ENCODE data around the gene PI4K2B. TPM values are rescaled to one million over a fixed set of nuclear protein-coding genes. Genes with fewer than 3 reads are reported as not detected.

The PI4K2B gene
- polyA plus RNA-seq, 1 donor (not counting 4 experiments of a cell fraction or from before 2014, with no cell fraction given) = 16.7 TPM

DNA sequence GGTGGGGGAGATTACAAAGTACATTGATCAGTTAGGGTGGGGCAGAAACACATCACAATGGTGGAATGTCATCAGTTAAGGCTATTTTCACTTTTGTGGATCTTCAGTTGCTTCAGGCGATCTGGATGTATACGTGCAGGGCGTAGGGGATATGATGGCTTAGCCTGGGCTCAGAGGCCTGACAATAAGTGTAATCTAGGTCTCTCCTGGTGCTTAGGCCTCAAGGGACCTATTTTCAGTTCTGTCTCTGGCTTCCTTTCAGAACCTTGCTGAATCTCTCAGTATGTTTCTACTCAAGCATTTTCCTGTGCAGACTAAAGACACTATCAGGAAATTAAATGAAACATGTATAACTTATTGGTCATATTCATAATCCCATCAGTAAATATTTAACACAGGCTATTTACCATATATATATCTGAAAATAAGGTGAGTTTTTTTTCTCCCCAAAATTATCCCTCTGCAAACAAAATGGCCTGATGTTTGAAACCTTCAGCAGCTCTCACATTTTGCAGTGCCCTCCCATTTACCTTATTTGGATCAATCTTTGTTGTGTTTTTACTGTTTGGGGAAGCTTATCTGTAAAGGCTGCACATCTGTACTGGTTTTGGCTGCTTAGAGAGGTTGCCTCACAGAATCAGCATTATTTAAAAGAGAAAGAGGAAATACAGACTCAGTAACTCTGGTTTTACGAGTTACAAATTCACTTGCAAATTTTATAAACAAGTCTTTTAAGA lies 76.4 kb downstream of the PI4K2B start:
- DNase-seq (ENCODE audit: low read depth, low spot score) (no peak), FAIRE-seq (no peak)
- no peaks in the 10 kb centered on the region for H3K27me3 ChIP-seq (ENCODE audit: control insufficient read depth, extremely low read depth, insufficient read depth, low read length)
- H4K20me1 ChIP-seq (ENCODE audit: control insufficient read depth, extremely low read depth, insufficient read depth, low read length) = no peaks in the 10 kb centered on the region
- TF ChIP-seq, protein P1, sequence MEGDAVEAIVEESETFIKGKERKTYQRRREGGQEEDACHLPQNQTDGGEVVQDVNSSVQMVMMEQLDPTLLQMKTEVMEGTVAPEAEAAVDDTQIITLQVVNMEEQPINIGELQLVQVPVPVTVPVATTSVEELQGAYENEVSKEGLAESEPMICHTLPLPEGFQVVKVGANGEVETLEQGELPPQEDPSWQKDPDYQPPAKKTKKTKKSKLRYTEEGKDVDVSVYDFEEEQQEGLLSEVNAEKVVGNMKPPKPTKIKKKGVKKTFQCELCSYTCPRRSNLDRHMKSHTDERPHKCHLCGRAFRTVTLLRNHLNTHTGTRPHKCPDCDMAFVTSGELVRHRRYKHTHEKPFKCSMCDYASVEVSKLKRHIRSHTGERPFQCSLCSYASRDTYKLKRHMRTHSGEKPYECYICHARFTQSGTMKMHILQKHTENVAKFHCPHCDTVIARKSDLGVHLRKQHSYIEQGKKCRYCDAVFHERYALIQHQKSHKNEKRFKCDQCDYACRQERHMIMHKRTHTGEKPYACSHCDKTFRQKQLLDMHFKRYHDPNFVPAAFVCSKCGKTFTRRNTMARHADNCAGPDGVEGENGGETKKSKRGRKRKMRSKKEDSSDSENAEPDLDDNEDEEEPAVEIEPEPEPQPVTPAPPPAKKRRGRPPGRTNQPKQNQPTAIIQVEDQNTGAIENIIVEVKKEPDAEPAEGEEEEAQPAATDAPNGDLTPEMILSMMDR (optimal IDR thresholded peaks at IDR 0.05 in 1 of 3, IDR thresholded peaks at IDR 0.05 in 1 of 3, conservative IDR thresholded peaks at IDR 0.05 in 1 of 3; ENCODE audit: extremely low read depth in 1 of 3, insufficient read depth in 2 of 3, low read length in 3 of 3) = no peak
- no peak for TF ChIP-seq EZH2 (IDR thresholded peaks at IDR 0.05; ENCODE audit: low read length)
- peaks cover 7% of the 10 kb centered on the region for H3K4me1 ChIP-seq (ENCODE audit: control insufficient read depth, extremely low read depth, insufficient read depth, low read length)
- H3K9ac ChIP-seq (ENCODE audit: control insufficient read depth, extremely low read depth, insufficient read depth, low read length) = no peak overlapping the region
- dilution Hi-C loops (cut with MboI; ENCODE audit: extremely low pct_ligation_motif_present, low sequenced_read_pairs) = no loop called here
- H2AFZ ChIP-seq (ENCODE audit: control insufficient read depth, low read length) = peak overlapping the region; percentile 67
- no peak overlapping the region for H3K4me2 ChIP-seq (ENCODE audit: control insufficient read depth, extremely low read depth, insufficient read depth, low read depth, low read length)
- H3K79me2 ChIP-seq (ENCODE audit: control insufficient read depth, insufficient read depth, low read length) = peaks cover 2% of the 10 kb centered on the region
- no peaks in the 10 kb centered on the region for H3K9me3 ChIP-seq (ENCODE audit: control insufficient read depth, low read depth, low read length)
- H3K27ac ChIP-seq (ENCODE audit: control insufficient read depth, insufficient read depth, low read length) = no peak overlapping the region
- no peak overlapping the region for H3K4me3 ChIP-seq (ENCODE audit: control insufficient read depth in 2 of 3, extremely low read depth in 1 of 3, insufficient read depth in 2 of 3, low read depth in 1 of 3, low read length in 3 of 3)
- H3K9me1 ChIP-seq (ENCODE audit: control insufficient read depth, extremely low read depth, insufficient read depth, low read length) = no peaks in the 10 kb centered on the region
- H3K36me3 ChIP-seq (ENCODE audit: control insufficient read depth in 2 of 2, extremely low read depth in 1 of 2, insufficient read depth in 2 of 2, low read length in 2 of 2) = no peaks in the 10 kb centered on the region

DNA sequence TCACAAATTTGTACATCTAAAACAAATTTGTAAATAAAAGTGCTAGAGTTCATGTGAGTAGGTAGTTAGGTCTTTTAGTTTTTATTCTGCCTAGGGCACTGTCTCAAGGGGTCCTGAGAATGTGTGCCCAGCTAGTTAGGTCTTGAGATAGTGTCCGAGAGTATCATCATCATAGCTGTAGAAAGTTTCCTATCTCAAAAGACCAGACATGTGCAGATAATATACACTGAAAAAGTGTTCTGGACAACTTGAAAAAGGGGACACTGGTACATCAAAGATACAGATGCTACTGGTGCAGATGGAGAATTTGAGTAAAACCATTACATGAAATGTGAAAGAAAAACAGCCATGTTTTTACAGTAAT lies 77.0 kb downstream of the PI4K2B start:
- Histone ChIP-seq H3K36me3 (ENCODE audit: control insufficient read depth in 2 of 2, extremely low read depth in 1 of 2, insufficient read depth in 2 of 2, low read length in 2 of 2) (no peaks in the 10 kb centered on the region), H3K9me3 (ENCODE audit: control insufficient read depth, low read depth, low read length) (no peaks in the 10 kb centered on the region), H3K9me1 (ENCODE audit: control insufficient read depth, extremely low read depth, insufficient read depth, low read length) (no peaks in the 10 kb centered on the region), H3K27ac (ENCODE audit: control insufficient read depth, insufficient read depth, low read length) (no peak overlapping the region), H3K79me2 (ENCODE audit: control insufficient read depth, insufficient read depth, low read length) (peaks cover 2% of the 10 kb centered on the region), H3K9ac (ENCODE audit: control insufficient read depth, extremely low read depth, insufficient read depth, low read length) (no peak overlapping the region), H4K20me1 (ENCODE audit: control insufficient read depth, extremely low read depth, insufficient read depth, low read length) (no peaks in the 10 kb centered on the region), H2AFZ (ENCODE audit: control insufficient read depth, low read length) (peak overlapping the region; percentile 64), H3K4me2 (ENCODE audit: control insufficient read depth, extremely low read depth, insufficient read depth, low read depth, low read length) (no peak overlapping the region), H3K27me3 (ENCODE audit: control insufficient read depth, extremely low read depth, insufficient read depth, low read length) (no peaks in the 10 kb centered on the region), H3K4me1 (ENCODE audit: control insufficient read depth, extremely low read depth, insufficient read depth, low read length) (peaks cover 7% of the 10 kb centered on the region), H3K4me3 (ENCODE audit: control insufficient read depth in 2 of 3, extremely low read depth in 1 of 3, insufficient read depth in 2 of 3, low read depth in 1 of 3, low read length in 3 of 3) (no peak overlapping the region)
- dilution Hi-C loops (cut with MboI; ENCODE audit: extremely low pct_ligation_motif_present, low sequenced_read_pairs) = no loop called here
- TF ChIP-seq, protein P1 (optimal IDR thresholded peaks at IDR 0.05 in 1 of 3, IDR thresholded peaks at IDR 0.05 in 1 of 3, conservative IDR thresholded peaks at IDR 0.05 in 1 of 3; ENCODE audit: extremely low read depth in 1 of 3, insufficient read depth in 2 of 3, low read length in 3 of 3) = no peak
- no peak for TF ChIP-seq EZH2 (IDR thresholded peaks at IDR 0.05; ENCODE audit: low read length)
- DNase-seq (ENCODE audit: low read depth, low spot score) (no peak), FAIRE-seq (no peak)

All from keratinocyte (primary cell).